GM23248 (cell line): Measurements from ENCODE around the gene TRPM3.
"Not testable (repeated sequence)": the region's sequence is repeated elsewhere in the genome, so short reads cannot be mapped to it uniquely, and the experiment has no call there.

ENCODE experiments used
- EZH2 ChIP-seq: fragments of 200-600 bp; sonication (generic); IDR thresholded peaks from 2 replicates; pipeline ENCODE4 v1.6.1; 2018; ENCODE audit warnings: antibody characterized with exemption, mild to moderate bottlenecking; ENCODE audit not compliant: insufficient read depth, poor library complexity, severe bottlenecking
- EZH2phosphoT487 ChIP-seq: fragments of 200-600 bp; sonication (generic); IDR thresholded peaks from 2 replicates; pipeline ENCODE4 v1.6.1; 2018; ENCODE audit warnings: antibody characterized with exemption, moderate library complexity, mild to moderate bottlenecking, low read depth; ENCODE audit not compliant: insufficient read depth

DNA sequence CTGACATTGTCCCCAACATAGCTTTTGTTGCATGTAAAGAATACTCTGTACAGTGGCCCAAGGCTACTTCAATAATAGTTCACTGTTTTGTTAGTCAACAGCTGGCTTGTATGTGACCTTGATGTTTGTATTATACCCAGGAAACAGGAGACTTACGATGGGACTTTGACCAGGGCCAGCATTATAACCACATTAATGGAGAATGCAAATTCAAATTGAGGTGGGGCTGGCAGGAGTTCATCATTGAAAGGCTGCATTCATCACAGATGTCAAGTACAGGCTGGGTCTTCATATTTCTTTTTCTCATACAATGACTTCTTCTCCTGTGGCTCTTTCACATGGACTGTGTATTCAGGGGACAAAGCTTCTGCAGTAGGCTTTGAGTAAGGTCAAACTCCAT is 414.6 kb downstream of the TRPM3 start:
- not testable (repeated sequence) for TF ChIP-seq EZH2, EZH2phosphoT487
